Urothelium cell line (cell line): ENCODE measurements around the gene IFNL4.

ENCODE experiments used
- DNase-seq: peaks from one replicate; pipeline ENCODE4 v3.0.0; 2011; ENCODE audit warnings: low spot score, mixed read lengths
- FAIRE-seq: peaks from 2 replicates; lab custom pipeline; 2011; peaks lifted over from hg19 to GRCh38; lab: Jason Lieb, UNC

IFNL4 gene

DNA sequence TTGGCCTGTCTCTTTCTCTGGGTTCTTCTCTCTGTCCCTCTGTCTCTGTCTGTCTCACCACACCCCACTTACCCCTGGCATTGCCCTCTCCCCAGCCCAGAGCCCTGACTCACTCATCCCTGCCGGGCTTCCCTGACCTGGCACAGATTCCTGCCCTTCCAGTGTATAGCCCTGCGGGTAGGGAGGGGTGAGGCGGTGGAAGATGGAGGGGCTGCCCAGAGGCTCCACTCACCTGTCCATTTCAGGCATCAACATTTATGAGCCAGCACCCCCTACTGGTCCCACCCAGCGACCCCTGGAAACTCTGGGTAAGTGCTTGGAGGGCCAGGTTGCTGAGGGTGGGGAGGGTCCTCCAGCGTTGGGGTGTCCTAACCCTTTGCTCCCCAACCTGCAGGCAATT lies 50.8 kb downstream of the IFNL4 start:
- FAIRE-seq (no peak), DNase-seq (no peak)

DNA sequence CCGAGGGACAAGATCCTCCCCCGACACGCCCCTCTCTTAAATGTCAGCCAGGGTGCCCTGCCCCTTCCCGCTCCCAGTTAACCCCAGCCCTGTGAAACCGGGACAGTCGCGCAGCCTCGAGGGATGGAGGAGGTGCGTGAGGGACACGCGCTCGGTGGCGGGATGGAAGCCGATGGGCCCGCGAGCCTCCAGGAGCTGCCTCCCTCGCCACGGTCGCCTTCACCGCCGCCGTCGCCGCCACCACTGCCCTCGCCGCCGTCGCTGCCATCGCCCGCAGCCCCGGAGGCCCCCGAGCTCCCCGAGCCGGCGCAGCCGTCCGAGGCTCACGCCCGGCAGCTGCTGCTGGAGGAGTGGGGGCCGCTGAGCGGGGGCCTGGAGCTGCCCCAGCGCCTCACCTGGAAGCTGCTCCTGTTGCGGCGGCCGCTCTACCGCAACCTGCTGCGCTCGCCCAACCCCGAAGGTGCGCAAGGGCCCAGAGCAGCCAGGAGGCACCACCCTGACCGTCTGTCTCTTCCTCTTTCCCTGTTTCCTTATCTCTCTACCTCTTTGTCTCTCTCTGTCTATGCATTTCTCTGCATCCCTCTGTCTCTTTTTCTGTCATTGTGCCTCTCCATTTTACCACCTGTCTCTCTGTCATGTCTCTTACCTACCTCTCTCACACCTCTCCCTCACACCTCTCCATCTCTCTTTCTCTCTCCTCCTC lies 51.6 kb downstream of the IFNL4 start, which contains the start of gene NCCRP1:
TSS of gene NCCRP1 (plus strand) at position 105 of the 703 bp plus-strand sequence. CDS start at position 124, 19 bp downstream.
- DNase-seq = no peak

DNA sequence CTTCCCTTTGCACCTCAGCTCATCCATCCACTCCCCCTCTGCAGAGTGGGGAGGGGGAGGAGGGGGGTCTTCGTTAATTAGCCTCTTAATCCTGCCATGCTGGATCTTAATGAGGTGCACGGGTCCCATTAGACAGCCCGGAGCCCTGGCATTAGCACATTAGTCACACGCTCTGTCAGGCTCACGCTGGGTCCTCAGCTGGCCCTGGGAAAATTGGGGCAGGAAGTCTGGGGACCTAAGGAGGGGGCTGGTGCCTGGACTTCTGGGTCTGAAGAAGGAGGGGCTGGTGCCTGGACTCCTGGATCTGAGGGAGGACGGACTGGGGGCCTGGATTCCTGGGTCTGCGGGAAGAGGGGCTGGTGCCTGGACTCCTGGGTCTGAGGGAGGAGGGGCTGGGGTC lies 52.3 kb downstream of the IFNL4 start:
- DNase-seq (no peak), FAIRE-seq (no peak)

More for the DNA sequence above, 51.6 kb downstream of the IFNL4 start, which contains the start of gene NCCRP1:
- no peak for FAIRE-seq
